AG04449 (cell line): Measurements from ENCODE around the gene ETV6.
"Not testable (repeated sequence)": the region's sequence is repeated elsewhere in the genome, so short reads cannot be mapped to it uniquely, and the experiment has no call there.

Experiments used
- CTCF ChIA-PET: fragments of 350-600 bp; formaldehyde crosslinking; extraction: SDS; loops from one replicate; lab custom pipeline; 2021; ENCODE audit warnings: antibody characterized with exemption; lab: Yijun Ruan, JAX
- POLR2A ChIA-PET: fragments of 400-600, 350-600 bp; formaldehyde crosslinking; extraction: SDS; loops from one replicate; lab custom pipeline; 2020; ENCODE audit warnings: antibody characterized with exemption, inconsistent platforms; lab: Yijun Ruan, JAX
- DNase-seq: peaks from one replicate; pipeline ENCODE4 v3.0.0-alpha.2; 2010; ENCODE audit warnings: low read depth, low spot score
- H3K4me3 ChIP-seq: 2 replicates; pipeline ENCODE4 v1.5.1; 2011; ENCODE audit warnings: low read depth, mild to moderate bottlenecking, control low read depth, low read length
- CTCF ChIP-seq: IDR thresholded peaks from one replicate; pipeline ENCODE4 v1.5.1; 2011; ENCODE audit warnings: mild to moderate bottlenecking, moderate library complexity, low read length, control low read depth, inconsistent platforms; ENCODE audit not compliant: insufficient read depth; ENCODE audit errors: missing control alignments

ETV6 gene

GRCh38 chr12:11618046-11618445 is 31.4 kb upstream of the ETV6 start:
- ChIA-PET POLR2A (no interaction called here), CTCF (interaction anchor here (0.5 to 1.7 kb wide), 6 partner anchors 14 to 1086 kb away, joined by 3 to 7 read pairs (median 4); no protein-coding TSS in a partner anchor)
- DNase-seq: no peak
- TF ChIP-seq CTCF: no peak
- H3K4me3 ChIP-seq: no peak overlapping the region

GRCh38 chr12:11621797-11622423 is 27.6 kb upstream of the ETV6 start:
- ChIA-PET POLR2A (no interaction called here), CTCF (interaction anchor here (1.2 to 2.1 kb wide), 6 partner anchors 11 to 412 kb away, joined by 3 to 12 read pairs (median 8); no protein-coding TSS in a partner anchor)
- no peak for TF ChIP-seq CTCF
- no peak overlapping the region for H3K4me3 ChIP-seq
- DNase-seq: no peak

GRCh38 chr12:11622876-11623281 is 26.6 kb upstream of the ETV6 start:
- peak; percentile 7 for TF ChIP-seq CTCF
- no peak overlapping the region for H3K4me3 ChIP-seq
- POLR2A ChIA-PET: no interaction called here
- no peak for DNase-seq
- CTCF ChIA-PET: interaction anchor here (1.1 to 2.1 kb wide), 8 partner anchors 10 to 411 kb away, joined by 3 to 12 read pairs (median 4); no protein-coding TSS in a partner anchor

GRCh38 chr12:11623382-11623781 is 26.1 kb upstream of the ETV6 start:
- POLR2A ChIA-PET: no interaction called here
- no peak overlapping the region for H3K4me3 ChIP-seq
- DNase-seq: no peak
- CTCF ChIA-PET: interaction anchor here (1.1 to 2.1 kb wide), 9 partner anchors 9 to 410 kb away, joined by 3 to 12 read pairs (median 5); no protein-coding TSS in a partner anchor
- no peak for TF ChIP-seq CTCF

GRCh38 chr12:11624116-11624515 is 25.4 kb upstream of the ETV6 start:
- TF ChIP-seq CTCF: no peak
- ChIA-PET CTCF (interaction anchor here (1.1 to 2.1 kb wide), 4 partner anchors 14 to 409 kb away, joined by 3 to 10 read pairs (median 4); no protein-coding TSS in a partner anchor), POLR2A (no interaction called here)
- no peak overlapping the region for H3K4me3 ChIP-seq
- no peak for DNase-seq

GRCh38 chr12:11627709-11628108 is 21.8 kb upstream of the ETV6 start:
- POLR2A ChIA-PET, DNase-seq, H3K4me3 ChIP-seq, CTCF ChIA-PET: not testable (repeated sequence)
